H1 (cell line): ENCODE results near the gene KLHL29. TPM values are rescaled to one million over a fixed set of nuclear protein-coding genes. Genes with fewer than 3 reads are reported as not detected.

Source experiments
- CHD7 ChIP-seq: fragments of 300-600 bp; sonication (generic); IDR thresholded peaks from 2 replicates; pipeline ENCODE4 v1.7.1; 2012; ENCODE audit warnings: low read length, moderate library complexity, mild to moderate bottlenecking, inconsistent platforms; ENCODE audit not compliant: insufficient replicate concordance
- NRF1 ChIP-seq: IDR thresholded peaks from 2 replicates; pipeline ENCODE4 v1.6.1; 2011; ENCODE audit warnings: mild to moderate bottlenecking, low read depth, low read length, improper control_type of control experiment
- RXRA ChIP-seq: IDR thresholded peaks from 2 replicates; pipeline ENCODE4 v1.6.1; 2011; ENCODE audit warnings: low read depth, mild to moderate bottlenecking, low read length, moderate library complexity; ENCODE audit not compliant: insufficient read depth
- polyA plus RNA-seq, 7 experiments: library from polyadenylated mRNA; depleted of rRNA in 3 of 7; stranded (reverse) in 5 of 7; unstranded in 2 of 7; fragments of >200 nt in 5 of 7; fragments of 200-250 nt in 2 of 7; gene quantifications; 1 replicate in 5 of 7; 2 replicates in 1 of 7; 4 replicates in 1 of 7; pipeline versions ENCODE4 v1.2.1 to v1.2.3, GENCODE V29; 2011 to 2013; ENCODE audit warnings: missing spikeins in 2 of 7, mixed read lengths in 2 of 7
- total RNA-seq: library from RNA; stranded (reverse); fragmentation: NEBNext Ultra II Directional; extraction: Animal tissue kit (Norgen Biotek cat#: 25700); gene quantifications from 2 replicates; pipeline ENCODE4 v1.2.1, GENCODE V29; 2021

The KLHL29 gene
- total and polyA plus RNA-seq, 2 of the 8 experiments (the other 6 are each of a cell fraction or from before 2014, with no cell fraction given), result 1.1 to 4.7 TPM

- no peak for TF ChIP-seq CHD7
- TF ChIP-seq NRF1, result no peak
- no peak for TF ChIP-seq RXRA
Measured at GRCh38 chr2:23453432-23453831, 68.5 kb downstream of the KLHL29 start (continued).
